CD14-positive monocyte (primary cell): ENCODE results near the gene FNDC3B. TPM values are rescaled to one million over a fixed set of nuclear protein-coding genes. Genes with fewer than 3 reads are reported as not detected.
A peak's percentile ranks its signal among the peaks of the same experiment; 100 is the strongest.

ENCODE experiments used
- DNase-seq, 3 donors: peaks; one replicate each; pipeline ENCODE4 v3.0.0-alpha.2; 2011 to 2022
- H2AFZ ChIP-seq: 2 replicates; pipeline ENCODE4 v1.6.0; 2012; ENCODE audit warnings: mild to moderate bottlenecking, low read depth, low read length, inconsistent platforms; ENCODE audit not compliant: insufficient read depth, poor library complexity, severe bottlenecking
- H3K27ac ChIP-seq, 2 donors: 1 replicate in 1 of 2; 2 replicates in 1 of 2; pipeline ENCODE4 v1.5.1; 2012 to 2013; ENCODE audit warnings: low read length in 2 of 2, control low read depth in 1 of 2, inconsistent platforms in 1 of 2, low read depth in 1 of 2, mild to moderate bottlenecking in 1 of 2
- H3K27me3 ChIP-seq, 2 donors: one replicate each; pipeline versions ENCODE4 v1.6.0 to v1.6.1; 2011 to 2013; ENCODE audit warnings: low read length in 2 of 2; ENCODE audit not compliant: control insufficient read depth in 2 of 2, insufficient read depth in 2 of 2
- H3K36me3 ChIP-seq, 2 donors: replicated peaks in 1 of 2; 1 replicate in 1 of 2; 2 replicates in 1 of 2; pipeline versions ENCODE4 v1.5.1 to v1.6.1; 2012 to 2013; ENCODE audit warnings: low read length in 2 of 2, control low read depth in 1 of 2, inconsistent platforms in 1 of 2, mild to moderate bottlenecking in 1 of 2; ENCODE audit not compliant: insufficient read depth in 2 of 2, control insufficient read depth in 1 of 2
- H3K4me1 ChIP-seq, 2 donors: 1 replicate in 1 of 2; 2 replicates in 1 of 2; pipeline versions ENCODE4 v1.5.1 to v1.6.1; 2012 to 2013; ENCODE audit warnings: low read length in 2 of 2, control low read depth in 1 of 2, inconsistent platforms in 1 of 2, mild to moderate bottlenecking in 1 of 2, moderate library complexity in 1 of 2; ENCODE audit not compliant: insufficient read depth in 2 of 2, control insufficient read depth in 1 of 2
- H3K4me2 ChIP-seq: replicated peaks from 2 replicates; pipeline ENCODE3; 2012; ENCODE audit warnings: low read length, moderate library complexity, mild to moderate bottlenecking; ENCODE audit not compliant: poor library complexity, severe bottlenecking; ENCODE audit errors: extremely low read depth
- H3K4me3 ChIP-seq, 3 experiments: fragments of 200-600 bp in 1 of 3; sonication (generic) in 1 of 3; replicated peaks in 1 of 3; 1 replicate in 2 of 3; 2 replicates in 1 of 3; pipeline ENCODE4 v1.5.1; 2011 to 2013; ENCODE audit warnings: low read length in 3 of 3, mild to moderate bottlenecking in 3 of 3, control low read depth in 2 of 3, low read depth in 2 of 3, inconsistent platforms in 1 of 3, moderate library complexity in 1 of 3
- H3K79me2 ChIP-seq: 2 replicates; pipeline ENCODE4 v1.6.0; 2012; ENCODE audit warnings: mild to moderate bottlenecking, control low read depth, inconsistent platforms, low read length, moderate library complexity; ENCODE audit not compliant: insufficient read depth
- H3K9ac ChIP-seq: 2 replicates; pipeline ENCODE4 v1.6.0; 2017; ENCODE audit warnings: low read length, mild to moderate bottlenecking; ENCODE audit not compliant: insufficient read depth, poor library complexity, severe bottlenecking
- H3K9me3 ChIP-seq, 2 donors: replicated peaks in 1 of 2; 1 replicate in 1 of 2; 2 replicates in 1 of 2; pipeline versions ENCODE4 v1.5.1 to v1.6.1; 2012 to 2013; ENCODE audit warnings: low read length in 2 of 2, control low read depth in 1 of 2; ENCODE audit not compliant: control insufficient read depth in 1 of 2, insufficient read depth in 1 of 2
- H4K20me1 ChIP-seq: 2 replicates; pipeline ENCODE4 v1.6.0; 2012; ENCODE audit warnings: mild to moderate bottlenecking, low read length, control low read depth, moderate library complexity; ENCODE audit not compliant: insufficient read depth
- H3K27ac Mint-ChIP-seq, 7 donors: one replicate each; pipeline ENCODE4 v1.8.0; 2020; ENCODE audit warnings: mild to moderate bottlenecking in 7 of 7, mixed read lengths in 7 of 7, moderate library complexity in 6 of 7, inconsistent platforms in 2 of 7
- H3K27me3 Mint-ChIP-seq, 3 donors: one replicate each; pipeline ENCODE4 v1.8.0; 2021 to 2022; ENCODE audit warnings: low read depth in 3 of 3, mild to moderate bottlenecking in 3 of 3, mixed read lengths in 3 of 3, moderate library complexity in 3 of 3, inconsistent platforms in 1 of 3
- H3K36me3 Mint-ChIP-seq, 2 donors: one replicate each; pipeline ENCODE4 v1.8.0; 2020; ENCODE audit warnings: mixed read lengths in 2 of 2, inconsistent platforms in 1 of 2, mild to moderate bottlenecking in 1 of 2
- H3K4me1 Mint-ChIP-seq: one replicate; pipeline ENCODE4 v1.8.0; 2020; ENCODE audit warnings: mild to moderate bottlenecking, mixed read lengths
- H3K4me3 Mint-ChIP-seq, 2 donors: one replicate each; pipeline ENCODE4 v1.8.0; 2020; ENCODE audit warnings: mild to moderate bottlenecking in 2 of 2, mixed read lengths in 2 of 2, moderate library complexity in 1 of 2
- H3K9me3 Mint-ChIP-seq, 7 donors: one replicate each; pipeline ENCODE4 v1.8.0; 2020 to 2022; ENCODE audit warnings: mixed read lengths in 7 of 7, mild to moderate bottlenecking in 6 of 7, moderate library complexity in 6 of 7, inconsistent platforms in 2 of 7
- WGBS: methylation state at CpG from one replicate; pipeline ENCODE4 v1.1.5; 2013; ENCODE audit warnings: missing lambda C conversion rate; ENCODE audit not compliant: insufficient coverage; 5-methylcytosine and 5-hydroxymethylcytosine counted together
- intact Hi-C, 2 donors: fragments of 100-400 bp; cut with micrococcal nuclease; formaldehyde crosslinking; loops; one replicate each; pipeline versions ENCODE4 v1.15.0 to v1.15.1; 2023
- polyA plus RNA-seq, 3 donors: library from polyadenylated mRNA; depleted of rRNA in 1 of 3; unstranded in 2 of 3; stranded (reverse) in 1 of 3; fragments of 300-500 nt in 2 of 3; fragments of >200 nt in 1 of 3; fragmentation: Illumina TruSeq in 2 of 3; gene quantifications; 1 replicate in 2 of 3; 2 replicates in 1 of 3; pipeline ENCODE4 v1.2.3, GENCODE V29; 2012 to 2021
- TF ChIP-seq, protein P1 (sequence below): fragments of 200-600 bp; IDR thresholded peaks from one replicate; pipeline ENCODE4 v1.8.0; 2022; ENCODE audit warnings: antibody characterized with exemption, mild to moderate bottlenecking

FNDC3B gene
- polyA plus RNA-seq, 3 donors: 19.6 to 36.1 (median 25.7) TPM

- H2AFZ ChIP-seq: no peak overlapping the region
- Mint-ChIP-seq H3K36me3 (peaks cover 87 to 98% of the 10 kb centered on the region in 2 donors), H3K27me3 (no peaks in the 10 kb centered on the region), H3K27ac (peak overlapping the region in 5 of 7 donors; percentile 10 to 83 (median 69)), H3K4me1 (no peaks in the 10 kb centered on the region), H3K9me3 (no peaks in the 10 kb centered on the region), H3K4me3 (no peak overlapping the region)
- H3K9ac ChIP-seq: no peak overlapping the region
- no peaks in the 10 kb centered on the region for H3K9me3 ChIP-seq
- WGBS: 90% methylated on average over 4 of the region's 7 CpGs
- H3K4me3 ChIP-seq: no peak overlapping the region
- H4K20me1 ChIP-seq: no peaks in the 10 kb centered on the region
- no peaks in the 10 kb centered on the region for H3K79me2 ChIP-seq
- H3K36me3 ChIP-seq: peaks cover 92 to 100% of the 10 kb centered on the region in 2 donors
- no peak for DNase-seq
- H3K27ac ChIP-seq: peak overlapping the region in 1 of 2 donors; percentile 58
- intact Hi-C loops: no loop called here
- no peaks in the 10 kb centered on the region for H3K4me1 ChIP-seq
- TF ChIP-seq, protein P1, sequence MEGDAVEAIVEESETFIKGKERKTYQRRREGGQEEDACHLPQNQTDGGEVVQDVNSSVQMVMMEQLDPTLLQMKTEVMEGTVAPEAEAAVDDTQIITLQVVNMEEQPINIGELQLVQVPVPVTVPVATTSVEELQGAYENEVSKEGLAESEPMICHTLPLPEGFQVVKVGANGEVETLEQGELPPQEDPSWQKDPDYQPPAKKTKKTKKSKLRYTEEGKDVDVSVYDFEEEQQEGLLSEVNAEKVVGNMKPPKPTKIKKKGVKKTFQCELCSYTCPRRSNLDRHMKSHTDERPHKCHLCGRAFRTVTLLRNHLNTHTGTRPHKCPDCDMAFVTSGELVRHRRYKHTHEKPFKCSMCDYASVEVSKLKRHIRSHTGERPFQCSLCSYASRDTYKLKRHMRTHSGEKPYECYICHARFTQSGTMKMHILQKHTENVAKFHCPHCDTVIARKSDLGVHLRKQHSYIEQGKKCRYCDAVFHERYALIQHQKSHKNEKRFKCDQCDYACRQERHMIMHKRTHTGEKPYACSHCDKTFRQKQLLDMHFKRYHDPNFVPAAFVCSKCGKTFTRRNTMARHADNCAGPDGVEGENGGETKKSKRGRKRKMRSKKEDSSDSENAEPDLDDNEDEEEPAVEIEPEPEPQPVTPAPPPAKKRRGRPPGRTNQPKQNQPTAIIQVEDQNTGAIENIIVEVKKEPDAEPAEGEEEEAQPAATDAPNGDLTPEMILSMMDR: no peak
- H3K4me2 ChIP-seq: no peak overlapping the region
- no peaks in the 10 kb centered on the region for H3K27me3 ChIP-seq
These were observed 270.5 kb downstream of the FNDC3B start for GRCh38 chr3:172309741-172310427.

- Histone ChIP-seq H3K4me2 (no peak overlapping the region), H2AFZ (no peak overlapping the region), H3K27me3 (no peaks in the 10 kb centered on the region), H3K27ac (peak overlapping the region in 1 of 2 donors; percentile 58), H3K9me3 (no peaks in the 10 kb centered on the region), H3K4me3 (no peak overlapping the region), H3K36me3 (peaks cover 95 to 100% of the 10 kb centered on the region in 2 donors), H3K9ac (no peak overlapping the region), H4K20me1 (no peaks in the 10 kb centered on the region), H3K79me2 (no peaks in the 10 kb centered on the region), H3K4me1 (no peaks in the 10 kb centered on the region)
- Mint-ChIP-seq H3K9me3 (no peaks in the 10 kb centered on the region), H3K4me3 (no peak overlapping the region), H3K36me3 (peaks cover 82 to 96% of the 10 kb centered on the region in 2 donors), H3K27ac (peak overlapping the region in 4 of 7 donors; percentile 21 to 83 (median 67)), H3K27me3 (no peaks in the 10 kb centered on the region), H3K4me1 (no peaks in the 10 kb centered on the region)
- DNase-seq: no peak
- TF ChIP-seq, protein P1: no peak
- intact Hi-C loops: no loop called here
- WGBS: 100% methylated on average over 1 of the region's 3 CpGs
These were observed 271.0 kb downstream of the FNDC3B start for GRCh38 chr3:172310428-172310760.
